Panc1 (cell line): ENCODE results near the gene HPGDS.

Experiments
- CTCF ChIP-seq: fragments of 450-650 bp; IDR thresholded peaks from 2 replicates; pipeline ENCODE4 v1.5.1; 2017; ENCODE audit warnings: mild to moderate bottlenecking
- REST ChIP-seq, 2 experiments: IDR thresholded peaks; 2 replicates each; pipeline ENCODE4 v1.6.1; 2011 to 2012; ENCODE audit warnings: low read depth in 2 of 2, control low read depth in 1 of 2, low read length in 1 of 2, mild to moderate bottlenecking in 1 of 2, moderate library complexity in 1 of 2; ENCODE audit not compliant: insufficient read depth in 1 of 2

GRCh38 chr4:94359221-94359620, 16.6 kb upstream of the HPGDS start:
- TF ChIP-seq CTCF (no peak), REST (IDR thresholded peaks at IDR 0.05; ENCODE audit: insufficient read depth in 1 of 2, low read depth in 2 of 2, low read length in 1 of 2) (no peak)
